Stimulated activated CD4-positive, alpha-beta T cell treated with anti-CD3 and anti-CD28 coated beads, Interleukin-1b, Interleukin-23, amount 100 ng/mL, for 48 hours (primary cell): ENCODE data around the gene MAGEA6.
"Not testable (repeated sequence)": the region's sequence is repeated elsewhere in the genome, so short reads cannot be mapped to it uniquely, and the experiment has no call there.

Experiments used
- DNase-seq: peaks from one replicate; pipeline ENCODE4 v3.0.0-alpha.2; 2020

MAGEA6 gene

GRCh38 chrX:152769549-152770289, at the start of gene MAGEA6:
Gene MAGEA6 (minus strand): TSS chrX:152769689. CDS start chrX:152767650, 2,039 bp downstream.
- not testable (repeated sequence) for DNase-seq

GRCh38 chrX:152819266-152819665, 49.8 kb upstream of the MAGEA6 start:
- DNase-seq: no peak

GRCh38 chrX:152818356-152818755, 48.9 kb upstream of the MAGEA6 start:
- no peak for DNase-seq

- no peak for DNase-seq
Measured at GRCh38 chrX:152817078-152817764, 47.7 kb upstream of the MAGEA6 start.

GRCh38 chrX:152814048-152814447, 44.6 kb upstream of the MAGEA6 start:
- DNase-seq: no peak

- DNase-seq: no peak
Measured at GRCh38 chrX:152813206-152813605, 43.7 kb upstream of the MAGEA6 start.

- no peak for DNase-seq
Measured at GRCh38 chrX:152810403-152810802, 40.9 kb upstream of the MAGEA6 start.

GRCh38 chrX:152806035-152806434, 36.5 kb upstream of the MAGEA6 start:
- DNase-seq: no peak

- DNase-seq: no peak
Measured at GRCh38 chrX:152798945-152799344, 29.5 kb upstream of the MAGEA6 start.

- DNase-seq: not testable (repeated sequence)
Measured at GRCh38 chrX:152787062-152787461, 17.6 kb upstream of the MAGEA6 start.

GRCh38 chrX:152766562-152766961, 2.9 kb downstream of the MAGEA6 start:
- not testable (repeated sequence) for DNase-seq

GRCh38 chrX:152761582-152761981, 7.9 kb downstream of the MAGEA6 start:
- not testable (repeated sequence) for DNase-seq

- DNase-seq: not testable (repeated sequence)
Measured at GRCh38 chrX:152759544-152759943, 9.9 kb downstream of the MAGEA6 start.

GRCh38 chrX:152758918-152759317, 10.6 kb downstream of the MAGEA6 start, which contains the start of gene CSAG3:
Gene CSAG3 (plus strand): TSS chrX:152759218.
- not testable (repeated sequence) for DNase-seq

- DNase-seq: not testable (repeated sequence)
Measured at GRCh38 chrX:152754871-152755270, 14.6 kb downstream of the MAGEA6 start.

- not testable (repeated sequence) for DNase-seq
Measured at GRCh38 chrX:152753686-152754650, 15.5 kb downstream of the MAGEA6 start, which contains the start of gene MAGEA2. Gene MAGEA2 (minus strand): TSS chrX:152753842. CDS start chrX:152751363, 2,479 bp downstream.

- no peak for DNase-seq
Measured at GRCh38 chrX:152738560-152738959, 30.9 kb downstream of the MAGEA6 start.

- DNase-seq: not testable (repeated sequence)
Measured at GRCh38 chrX:152736528-152736927, 33.0 kb downstream of the MAGEA6 start.

- DNase-seq: no peak
Measured at GRCh38 chrX:152735860-152736511, 33.5 kb downstream of the MAGEA6 start.

- DNase-seq: no peak
Measured at GRCh38 chrX:152735101-152735500, 34.4 kb downstream of the MAGEA6 start.

- DNase-seq: not testable (repeated sequence)
Measured at GRCh38 chrX:152734143-152734858, 35.2 kb downstream of the MAGEA6 start.
